CD14-positive monocyte (primary cell): ENCODE data around the gene ARHGAP10. TPM values are rescaled to one million over a fixed set of nuclear protein-coding genes. Genes with fewer than 3 reads are reported as not detected.
A peak's percentile ranks its signal among the peaks of the same experiment; 100 is the strongest.
"Not testable (repeated sequence)": the region's sequence is repeated elsewhere in the genome, so short reads cannot be mapped to it uniquely, and the experiment has no call there.

Experiments
- DNase-seq, 3 donors: peaks; one replicate each; pipeline ENCODE4 v3.0.0-alpha.2; 2011 to 2022
- H2AFZ ChIP-seq: 2 replicates; pipeline ENCODE4 v1.6.0; 2012; ENCODE audit warnings: mild to moderate bottlenecking, low read depth, low read length, inconsistent platforms; ENCODE audit not compliant: insufficient read depth, poor library complexity, severe bottlenecking
- H3K27ac ChIP-seq, 2 donors: 1 replicate in 1 of 2; 2 replicates in 1 of 2; pipeline ENCODE4 v1.5.1; 2012 to 2013; ENCODE audit warnings: low read length in 2 of 2, control low read depth in 1 of 2, inconsistent platforms in 1 of 2, low read depth in 1 of 2, mild to moderate bottlenecking in 1 of 2
- H3K27me3 ChIP-seq, 2 donors: one replicate each; pipeline versions ENCODE4 v1.6.0 to v1.6.1; 2011 to 2013; ENCODE audit warnings: low read length in 2 of 2; ENCODE audit not compliant: control insufficient read depth in 2 of 2, insufficient read depth in 2 of 2
- H3K36me3 ChIP-seq, 2 donors: replicated peaks in 1 of 2; 1 replicate in 1 of 2; 2 replicates in 1 of 2; pipeline versions ENCODE4 v1.5.1 to v1.6.1; 2012 to 2013; ENCODE audit warnings: low read length in 2 of 2, control low read depth in 1 of 2, inconsistent platforms in 1 of 2, mild to moderate bottlenecking in 1 of 2; ENCODE audit not compliant: insufficient read depth in 2 of 2, control insufficient read depth in 1 of 2
- H3K4me1 ChIP-seq, 2 donors: 1 replicate in 1 of 2; 2 replicates in 1 of 2; pipeline versions ENCODE4 v1.5.1 to v1.6.1; 2012 to 2013; ENCODE audit warnings: low read length in 2 of 2, control low read depth in 1 of 2, inconsistent platforms in 1 of 2, mild to moderate bottlenecking in 1 of 2, moderate library complexity in 1 of 2; ENCODE audit not compliant: insufficient read depth in 2 of 2, control insufficient read depth in 1 of 2
- H3K4me2 ChIP-seq: replicated peaks from 2 replicates; pipeline ENCODE3; 2012; ENCODE audit warnings: low read length, moderate library complexity, mild to moderate bottlenecking; ENCODE audit not compliant: poor library complexity, severe bottlenecking; ENCODE audit errors: extremely low read depth
- H3K4me3 ChIP-seq, 3 experiments: fragments of 200-600 bp in 1 of 3; sonication (generic) in 1 of 3; replicated peaks in 1 of 3; 1 replicate in 2 of 3; 2 replicates in 1 of 3; pipeline ENCODE4 v1.5.1; 2011 to 2013; ENCODE audit warnings: low read length in 3 of 3, mild to moderate bottlenecking in 3 of 3, control low read depth in 2 of 3, low read depth in 2 of 3, inconsistent platforms in 1 of 3, moderate library complexity in 1 of 3
- H3K79me2 ChIP-seq: 2 replicates; pipeline ENCODE4 v1.6.0; 2012; ENCODE audit warnings: mild to moderate bottlenecking, control low read depth, inconsistent platforms, low read length, moderate library complexity; ENCODE audit not compliant: insufficient read depth
- H3K9ac ChIP-seq: 2 replicates; pipeline ENCODE4 v1.6.0; 2017; ENCODE audit warnings: low read length, mild to moderate bottlenecking; ENCODE audit not compliant: insufficient read depth, poor library complexity, severe bottlenecking
- H3K9me3 ChIP-seq, 2 donors: replicated peaks in 1 of 2; 1 replicate in 1 of 2; 2 replicates in 1 of 2; pipeline versions ENCODE4 v1.5.1 to v1.6.1; 2012 to 2013; ENCODE audit warnings: low read length in 2 of 2, control low read depth in 1 of 2; ENCODE audit not compliant: control insufficient read depth in 1 of 2, insufficient read depth in 1 of 2
- H4K20me1 ChIP-seq: 2 replicates; pipeline ENCODE4 v1.6.0; 2012; ENCODE audit warnings: mild to moderate bottlenecking, low read length, control low read depth, moderate library complexity; ENCODE audit not compliant: insufficient read depth
- H3K27ac Mint-ChIP-seq, 7 donors: one replicate each; pipeline ENCODE4 v1.8.0; 2020; ENCODE audit warnings: mild to moderate bottlenecking in 7 of 7, mixed read lengths in 7 of 7, moderate library complexity in 6 of 7, inconsistent platforms in 2 of 7
- H3K27me3 Mint-ChIP-seq, 3 donors: one replicate each; pipeline ENCODE4 v1.8.0; 2021 to 2022; ENCODE audit warnings: low read depth in 3 of 3, mild to moderate bottlenecking in 3 of 3, mixed read lengths in 3 of 3, moderate library complexity in 3 of 3, inconsistent platforms in 1 of 3
- H3K36me3 Mint-ChIP-seq, 2 donors: one replicate each; pipeline ENCODE4 v1.8.0; 2020; ENCODE audit warnings: mixed read lengths in 2 of 2, inconsistent platforms in 1 of 2, mild to moderate bottlenecking in 1 of 2
- H3K4me1 Mint-ChIP-seq: one replicate; pipeline ENCODE4 v1.8.0; 2020; ENCODE audit warnings: mild to moderate bottlenecking, mixed read lengths
- H3K4me3 Mint-ChIP-seq, 2 donors: one replicate each; pipeline ENCODE4 v1.8.0; 2020; ENCODE audit warnings: mild to moderate bottlenecking in 2 of 2, mixed read lengths in 2 of 2, moderate library complexity in 1 of 2
- H3K9me3 Mint-ChIP-seq, 7 donors: one replicate each; pipeline ENCODE4 v1.8.0; 2020 to 2022; ENCODE audit warnings: mixed read lengths in 7 of 7, mild to moderate bottlenecking in 6 of 7, moderate library complexity in 6 of 7, inconsistent platforms in 2 of 7
- CTCF ChIP-seq: fragments of 200-600 bp; IDR thresholded peaks from one replicate; pipeline ENCODE4 v1.8.0; 2022; ENCODE audit warnings: antibody characterized with exemption, mild to moderate bottlenecking
- WGBS: methylation state at CpG from one replicate; pipeline ENCODE4 v1.1.5; 2013; ENCODE audit warnings: missing lambda C conversion rate; ENCODE audit not compliant: insufficient coverage; 5-methylcytosine and 5-hydroxymethylcytosine counted together
- intact Hi-C, 2 donors: fragments of 100-400 bp; cut with micrococcal nuclease; formaldehyde crosslinking; loops; one replicate each; pipeline versions ENCODE4 v1.15.0 to v1.15.1; 2023
- polyA plus RNA-seq, 3 donors: library from polyadenylated mRNA; depleted of rRNA in 1 of 3; unstranded in 2 of 3; stranded (reverse) in 1 of 3; fragments of 300-500 nt in 2 of 3; fragments of >200 nt in 1 of 3; fragmentation: Illumina TruSeq in 2 of 3; gene quantifications; 1 replicate in 2 of 3; 2 replicates in 1 of 3; pipeline ENCODE4 v1.2.3, GENCODE V29; 2012 to 2021

The ARHGAP10 gene
- polyA plus RNA-seq, 3 donors = 1.7 to 4.3 (median 3.0) TPM

GRCh38 chr4:148081267-148081666 lies 349.4 kb downstream of the ARHGAP10 start:
- no peak for TF ChIP-seq CTCF
- H3K9ac ChIP-seq = no peak overlapping the region
- no peaks in the 10 kb centered on the region for H3K36me3 ChIP-seq
- no peaks in the 10 kb centered on the region for H3K4me1 Mint-ChIP-seq
- no peak overlapping the region for H3K4me3 ChIP-seq
- peaks cover 4 to 15% of the 10 kb centered on the region in 2 donors for H3K36me3 Mint-ChIP-seq
- H3K9me3 ChIP-seq = peaks cover 8 to 22% of the 10 kb centered on the region in 2 donors
- DNase-seq = no peak
- H2AFZ ChIP-seq = no peak overlapping the region
- no peak overlapping the region for H3K4me3 Mint-ChIP-seq
- H3K9me3 Mint-ChIP-seq = peaks cover 15 to 33% (median 24%) of the 10 kb centered on the region in 7 donors
- no peak overlapping the region for H3K4me2 ChIP-seq
- H3K4me1 ChIP-seq = no peaks in the 10 kb centered on the region
- H3K27me3 Mint-ChIP-seq = no peaks in the 10 kb centered on the region
- 99% methylated on average over 7 of the region's 12 CpGs for WGBS
- H3K27ac ChIP-seq = no peak overlapping the region
- H3K27ac Mint-ChIP-seq = no peak overlapping the region
- no peaks in the 10 kb centered on the region for H4K20me1 ChIP-seq
- no peaks in the 10 kb centered on the region for H3K79me2 ChIP-seq
- intact Hi-C loops = no loop called here
- H3K27me3 ChIP-seq = no peaks in the 10 kb centered on the region

- WGBS = 100% methylated on average over 3 of the region's 3 CpGs
- no peak overlapping the region for H3K4me3 Mint-ChIP-seq
Observed at GRCh38 chr4:148081745-148082144, 349.9 kb downstream of the ARHGAP10 start.

GRCh38 chr4:148083073-148083472 lies 351.2 kb downstream of the ARHGAP10 start:
- Mint-ChIP-seq H3K9me3 (peaks cover 15 to 33% (median 24%) of the 10 kb centered on the region in 7 donors), H3K36me3 (peaks cover 4 to 15% of the 10 kb centered on the region in 2 donors)
- H3K9ac ChIP-seq, H3K27me3 ChIP-seq, DNase-seq, H3K4me1 Mint-ChIP-seq, H3K4me3 ChIP-seq, H4K20me1 ChIP-seq, intact Hi-C loops, H3K79me2 ChIP-seq, H3K27ac Mint-ChIP-seq, H3K4me2 ChIP-seq, H3K36me3 ChIP-seq, H3K27ac ChIP-seq, H3K4me3 Mint-ChIP-seq, H2AFZ ChIP-seq, H3K27me3 Mint-ChIP-seq, H3K4me1 ChIP-seq: not testable (repeated sequence)
- 100% methylated on average over 4 of the region's 4 CpGs for WGBS
- H3K9me3 ChIP-seq = peaks cover 8 to 22% of the 10 kb centered on the region in 2 donors

More at GRCh38 chr4:148081745-148082144, 349.9 kb downstream of the ARHGAP10 start:
- H3K9me3 ChIP-seq = peaks cover 8 to 22% of the 10 kb centered on the region in 2 donors
- H2AFZ ChIP-seq = no peak overlapping the region
- Mint-ChIP-seq H3K9me3 (peaks cover 15 to 33% (median 21%) of the 10 kb centered on the region in 7 donors), H3K27ac (peak overlapping the region in 1 of 7 donors; percentile 7), H3K4me1 (no peaks in the 10 kb centered on the region), H3K36me3 (peaks cover 4 to 15% of the 10 kb centered on the region in 2 donors), H3K27me3 (no peaks in the 10 kb centered on the region)
- no peak overlapping the region for H3K4me3 ChIP-seq
- H3K27ac ChIP-seq = no peak overlapping the region
- H3K4me1 ChIP-seq = no peaks in the 10 kb centered on the region
- no peaks in the 10 kb centered on the region for H3K79me2 ChIP-seq
- H3K4me2 ChIP-seq = no peak overlapping the region
- TF ChIP-seq CTCF = no peak
- H4K20me1 ChIP-seq = no peaks in the 10 kb centered on the region
- H3K36me3 ChIP-seq = no peaks in the 10 kb centered on the region
- H3K27me3 ChIP-seq = no peaks in the 10 kb centered on the region
- intact Hi-C loops = no loop called here
- DNase-seq = no peak
- no peak overlapping the region for H3K9ac ChIP-seq
